SK-N-DZ (cell line): ENCODE data around the gene ILF3.
"Not testable (repeated sequence)": the region's sequence is repeated elsewhere in the genome, so short reads cannot be mapped to it uniquely, and the experiment has no call there.

Source experiments
- DNase-seq: peaks from one replicate; pipeline ENCODE4 v3.0.0-alpha.2; 2015; ENCODE audit warnings: low spot score

The ILF3 gene

GRCh38 chr19:10642473-10643171 lies 11.5 kb upstream of the ILF3 start:
- DNase-seq: no peak

GRCh38 chr19:10643172-10643967 lies 10.8 kb upstream of the ILF3 start:
- DNase-seq: no peak

GRCh38 chr19:10643968-10644259 lies 10.2 kb upstream of the ILF3 start:
- DNase-seq: no peak

- peak; percentile 70 for DNase-seq
These were observed 9.7 kb upstream of the ILF3 start for GRCh38 chr19:10644260-10645007.

GRCh38 chr19:10646456-10647159 lies 7.5 kb upstream of the ILF3 start:
- no peak for DNase-seq

GRCh38 chr19:10648360-10648759 lies 5.8 kb upstream of the ILF3 start:
- DNase-seq: no peak

- DNase-seq: no peak
These were observed 2.3 kb upstream of the ILF3 start for GRCh38 chr19:10651851-10652250.

GRCh38 chr19:10653482-10653731 lies 739 bp upstream of the ILF3 start:
- no peak for DNase-seq

- peak; percentile 83 for DNase-seq
These were observed 687 bp downstream of the ILF3 start for GRCh38 chr19:10654610-10655456.

GRCh38 chr19:10655457-10656312 lies 1.5 kb downstream of the ILF3 start:
- DNase-seq: peak; percentile 43

GRCh38 chr19:10660346-10660745 lies 6.2 kb downstream of the ILF3 start:
- DNase-seq: no peak

GRCh38 chr19:10661946-10662345 lies 7.8 kb downstream of the ILF3 start:
- no peak for DNase-seq

- no peak for DNase-seq
These were observed 8.5 kb downstream of the ILF3 start for GRCh38 chr19:10662384-10663251.

- not testable (repeated sequence) for DNase-seq
These were observed 9.1 kb downstream of the ILF3 start for GRCh38 chr19:10663252-10663563.

GRCh38 chr19:10667867-10668266 lies 13.7 kb downstream of the ILF3 start:
- no peak for DNase-seq

- DNase-seq: no peak
These were observed 15.1 kb downstream of the ILF3 start for GRCh38 chr19:10669246-10669645.

GRCh38 chr19:10670182-10670581 lies 16.0 kb downstream of the ILF3 start:
- no peak for DNase-seq

- no peak for DNase-seq
These were observed 17.0 kb downstream of the ILF3 start for GRCh38 chr19:10670876-10671804.
